Vagina (tissue), 2 donors: ENCODE measurements around the gene ANGEL1. TPM values are rescaled to one million over a fixed set of nuclear protein-coding genes. Genes with fewer than 3 reads are reported as not detected.
A peak's percentile ranks its signal among the peaks of the same experiment; 100 is the strongest.

ENCODE experiments used
- DNase-seq, 2 donors: peaks; one replicate each; pipeline ENCODE4 v3.0.0-alpha.2; 2017; ENCODE audit errors: extremely low spot score in 2 of 2
- H3K27ac ChIP-seq: fragments of 200-600 bp; sonication (generic); one replicate; pipeline ENCODE4 v1.5.1; 2019
- H3K27me3 ChIP-seq: fragments of 200-600 bp; sonication (generic); one replicate; pipeline ENCODE4 v1.5.1; 2019
- H3K36me3 ChIP-seq, 2 donors: fragments of 200-600 bp; sonication (generic); one replicate each; pipeline ENCODE4 v1.5.1; 2017 to 2019
- H3K4me1 ChIP-seq: fragments of 200-600 bp; sonication (generic); one replicate; pipeline ENCODE4 v1.5.1; 2019
- H3K4me3 ChIP-seq, 2 donors: fragments of 200-600 bp; sonication (generic); 1 replicate in 1 of 2; 2 replicates in 1 of 2; pipeline ENCODE4 v1.5.1; 2016 to 2019
- H3K9me3 ChIP-seq: fragments of 200-600 bp; sonication (generic); one replicate; pipeline ENCODE4 v1.5.1; 2019
- POLR2A ChIP-seq, 2 donors: fragments of 450-650 bp; IDR thresholded peaks; one replicate each; pipeline ENCODE4 v1.6.1; 2017; ENCODE audit warnings: antibody characterized with exemption in 2 of 2, mild to moderate bottlenecking in 2 of 2, moderate library complexity in 2 of 2
- POLR2AphosphoS5 ChIP-seq, 2 donors: sonication (generic); formaldehyde crosslinking; IDR thresholded peaks; one replicate each; pipeline ENCODE4 v1.9.0; 2017; ENCODE audit warnings: antibody characterized with exemption in 2 of 2, mild to moderate bottlenecking in 2 of 2, low read depth in 1 of 2; ENCODE audit not compliant: insufficient read depth in 1 of 2
- intact Hi-C: fragments of 100-400 bp; cut with DNase I; formaldehyde crosslinking; loops from one replicate; pipeline ENCODE4 v1.15.1; 2023
- total RNA-seq: library from RNA; depleted of rRNA; stranded (reverse); fragments of >200 nt; gene quantifications from one replicate; pipeline ENCODE4 v1.2.3, GENCODE V29; 2016
- TF ChIP-seq, protein P1 (sequence below), 3 experiments: fragments of 450-650 bp in 2 of 3; fragments of 200-600 bp in 1 of 3; sonication (generic) in 1 of 3; IDR thresholded peaks; one replicate each; pipeline ENCODE4 v1.5.1; 2017 to 2019; ENCODE audit warnings: antibody characterized with exemption in 3 of 3, mild to moderate bottlenecking in 2 of 3, moderate library complexity in 2 of 3

The ANGEL1 gene
- total RNA-seq, 1 donor from 2014 or later = 13.0 TPM

DNA sequence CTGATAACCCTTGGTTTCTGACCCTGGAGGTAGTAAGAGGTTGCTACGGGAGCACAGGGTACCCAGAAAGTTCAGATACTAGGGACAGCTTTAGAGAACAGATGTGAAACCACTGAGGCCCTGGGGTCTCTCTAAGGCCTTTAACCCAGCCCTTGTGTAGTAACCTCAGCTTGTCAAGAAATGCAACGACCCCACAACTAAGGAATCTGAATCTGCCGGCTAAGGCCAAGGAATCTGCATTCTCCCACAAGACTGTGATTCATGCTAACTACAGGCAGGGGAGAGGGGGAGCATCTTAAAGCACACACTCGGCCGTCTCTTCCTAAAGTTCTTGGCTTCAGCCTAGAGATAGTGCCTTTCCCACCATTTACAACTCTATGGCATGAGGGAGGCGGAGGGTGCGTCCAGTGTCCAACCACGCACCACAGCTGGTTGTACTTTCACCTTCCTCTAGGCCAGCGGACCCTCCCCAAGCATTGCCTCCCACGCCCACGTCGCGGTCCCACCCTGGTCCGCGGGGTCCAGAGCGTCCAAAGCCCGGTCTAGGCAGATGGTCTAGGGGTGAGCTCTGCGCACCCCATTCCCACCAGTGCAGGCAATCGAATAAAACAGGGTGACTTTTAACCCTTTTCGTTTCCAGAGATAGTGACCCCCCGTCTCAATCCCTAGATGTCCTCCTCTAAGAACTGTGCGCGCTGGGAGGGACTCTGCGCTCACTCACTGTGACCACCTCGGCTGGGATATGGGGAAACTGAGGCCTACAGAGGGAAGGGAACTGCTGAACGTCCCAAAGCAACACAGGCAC lies 52.1 kb downstream of the ANGEL1 start:
- TF ChIP-seq POLR2AphosphoS5 (IDR thresholded peaks at IDR 0.05; ENCODE audit: insufficient read depth in 1 of 2, low read depth in 1 of 2) = no peak
- TF ChIP-seq, protein P1, sequence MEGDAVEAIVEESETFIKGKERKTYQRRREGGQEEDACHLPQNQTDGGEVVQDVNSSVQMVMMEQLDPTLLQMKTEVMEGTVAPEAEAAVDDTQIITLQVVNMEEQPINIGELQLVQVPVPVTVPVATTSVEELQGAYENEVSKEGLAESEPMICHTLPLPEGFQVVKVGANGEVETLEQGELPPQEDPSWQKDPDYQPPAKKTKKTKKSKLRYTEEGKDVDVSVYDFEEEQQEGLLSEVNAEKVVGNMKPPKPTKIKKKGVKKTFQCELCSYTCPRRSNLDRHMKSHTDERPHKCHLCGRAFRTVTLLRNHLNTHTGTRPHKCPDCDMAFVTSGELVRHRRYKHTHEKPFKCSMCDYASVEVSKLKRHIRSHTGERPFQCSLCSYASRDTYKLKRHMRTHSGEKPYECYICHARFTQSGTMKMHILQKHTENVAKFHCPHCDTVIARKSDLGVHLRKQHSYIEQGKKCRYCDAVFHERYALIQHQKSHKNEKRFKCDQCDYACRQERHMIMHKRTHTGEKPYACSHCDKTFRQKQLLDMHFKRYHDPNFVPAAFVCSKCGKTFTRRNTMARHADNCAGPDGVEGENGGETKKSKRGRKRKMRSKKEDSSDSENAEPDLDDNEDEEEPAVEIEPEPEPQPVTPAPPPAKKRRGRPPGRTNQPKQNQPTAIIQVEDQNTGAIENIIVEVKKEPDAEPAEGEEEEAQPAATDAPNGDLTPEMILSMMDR (IDR thresholded peaks at IDR 0.05) = no peak
- TF ChIP-seq POLR2A (IDR thresholded peaks at IDR 0.05) = no peak
- peak; percentile 75 to 84 for DNase-seq
- Histone ChIP-seq H3K9me3 (no peaks in the 10 kb centered on the region), H3K36me3 (no peaks in the 10 kb centered on the region), H3K4me1 (peaks cover 21% of the 10 kb centered on the region), H3K27ac (peak overlapping the region; percentile 72), H3K27me3 (no peaks in the 10 kb centered on the region), H3K4me3 (peak overlapping the region; percentile 76 to 84)
- intact Hi-C loops = no loop called here

DNA sequence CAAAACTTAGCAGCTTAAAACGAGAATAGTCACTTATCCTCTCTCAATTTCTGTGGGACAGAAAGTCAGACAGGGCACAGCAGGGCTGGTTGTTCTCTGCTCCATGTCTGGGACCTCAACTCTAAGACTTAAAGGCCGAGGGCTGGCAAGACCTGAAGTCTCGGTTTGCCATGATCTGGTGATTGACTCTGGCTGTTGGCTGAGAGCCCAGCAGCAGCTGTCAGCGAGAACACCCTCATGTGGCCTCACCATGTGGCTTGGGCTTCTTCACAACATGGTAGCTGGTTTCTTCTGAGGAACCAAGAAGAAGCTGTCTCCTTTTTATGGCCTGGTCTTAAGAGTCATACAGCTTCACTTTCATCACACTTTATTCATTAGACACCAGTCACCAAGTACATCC lies 53.1 kb downstream of the ANGEL1 start:
- H3K4me1 ChIP-seq = peaks cover 21% of the 10 kb centered on the region
- H3K4me3 ChIP-seq = no peak overlapping the region
- no peaks in the 10 kb centered on the region for H3K27me3 ChIP-seq
- no peaks in the 10 kb centered on the region for H3K36me3 ChIP-seq
- peak; percentile 58 to 64 for DNase-seq
- H3K9me3 ChIP-seq = no peaks in the 10 kb centered on the region
- intact Hi-C loops = no loop called here
- no peak for TF ChIP-seq POLR2AphosphoS5 (IDR thresholded peaks at IDR 0.05; ENCODE audit: insufficient read depth in 1 of 2, low read depth in 1 of 2)
- TF ChIP-seq, protein P1 (IDR thresholded peaks at IDR 0.05) = no peak
- no peak for TF ChIP-seq POLR2A (IDR thresholded peaks at IDR 0.05)
- H3K27ac ChIP-seq = no peak overlapping the region

DNA sequence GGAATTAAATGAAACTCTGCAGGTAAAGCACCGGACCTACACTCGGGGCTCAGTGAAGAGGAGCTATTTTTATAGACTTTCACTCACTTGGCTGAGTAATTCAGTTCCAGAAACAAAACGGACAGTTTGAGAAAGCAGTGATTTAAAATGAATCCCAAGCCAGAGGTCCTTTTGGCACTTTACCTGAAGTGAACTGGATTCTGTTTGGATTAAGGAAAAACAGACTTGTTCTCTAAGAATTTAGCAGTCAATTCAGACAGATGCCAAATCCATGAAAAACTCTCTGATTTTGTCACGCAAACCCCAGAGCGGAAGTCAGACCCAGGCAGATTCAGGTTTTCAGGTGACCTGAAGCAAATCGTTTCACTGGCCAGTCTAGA lies 56.3 kb downstream of the ANGEL1 start:
- Histone ChIP-seq H3K36me3 (no peaks in the 10 kb centered on the region), H3K4me3 (no peak overlapping the region), H3K27me3 (no peaks in the 10 kb centered on the region), H3K27ac (no peak overlapping the region), H3K4me1 (peaks cover 7% of the 10 kb centered on the region), H3K9me3 (no peaks in the 10 kb centered on the region)
- TF ChIP-seq POLR2AphosphoS5 (IDR thresholded peaks at IDR 0.05; ENCODE audit: insufficient read depth in 1 of 2, low read depth in 1 of 2) (no peak), POLR2A (IDR thresholded peaks at IDR 0.05) (no peak)
- TF ChIP-seq, protein P1 (IDR thresholded peaks at IDR 0.05) = no peak
- no peak for DNase-seq
- intact Hi-C loops = no loop called here

DNA sequence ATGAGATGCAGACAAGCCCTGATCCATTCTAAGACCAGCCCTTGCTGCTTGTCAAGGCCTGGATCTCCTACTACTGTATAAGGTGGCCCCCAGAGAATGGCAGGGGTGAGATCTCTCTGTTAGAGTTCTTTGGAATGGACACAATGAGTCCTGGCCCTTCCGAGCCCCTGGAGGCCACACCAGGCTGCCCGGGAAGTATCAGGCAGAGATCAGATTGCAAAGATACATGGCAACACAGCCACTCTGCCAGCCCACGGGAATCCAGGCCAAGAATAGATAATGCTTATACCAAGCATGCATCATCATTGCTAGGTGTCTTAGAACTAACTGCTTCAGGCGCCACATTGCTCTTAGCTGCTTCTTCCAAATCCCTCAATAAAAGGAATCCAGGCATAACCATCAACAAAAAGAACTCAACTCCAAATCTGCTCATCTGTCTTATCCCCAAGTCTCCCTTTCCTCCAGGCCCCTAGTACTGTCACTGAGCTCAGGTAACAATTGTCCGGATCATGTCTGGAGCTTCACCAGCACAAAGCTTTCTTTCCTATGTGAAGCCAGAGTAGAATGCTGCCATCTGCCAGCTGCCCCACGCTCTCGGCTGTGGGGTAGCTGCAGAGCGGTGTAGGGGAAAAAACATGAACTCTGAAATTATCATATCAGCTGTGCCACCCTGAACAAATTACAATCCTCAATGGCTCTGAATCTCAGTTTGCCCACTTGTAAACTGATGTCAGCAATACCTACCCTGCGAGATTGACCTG lies 56.9 kb downstream of the ANGEL1 start:
- H3K4me3 ChIP-seq = no peak overlapping the region
- TF ChIP-seq POLR2A (IDR thresholded peaks at IDR 0.05) (no peak), POLR2AphosphoS5 (IDR thresholded peaks at IDR 0.05; ENCODE audit: insufficient read depth in 1 of 2, low read depth in 1 of 2) (no peak)
- TF ChIP-seq, protein P1 (IDR thresholded peaks at IDR 0.05) = no peak
- H3K36me3 ChIP-seq = no peaks in the 10 kb centered on the region
- H3K27ac ChIP-seq = no peak overlapping the region
- no peaks in the 10 kb centered on the region for H3K9me3 ChIP-seq
- intact Hi-C loops = no loop called here
- peaks cover 3% of the 10 kb centered on the region for H3K4me1 ChIP-seq
- peak in 1 of 2 donors; percentile 58 for DNase-seq
- H3K27me3 ChIP-seq = no peaks in the 10 kb centered on the region
